HG03066 (cell line): ENCODE measurements around the gene DISP3.

Source experiments
- ATAC-seq: cut with Tn5 transposase; IDR thresholded peaks from one replicate; pipeline ENCODE4 v1.9.1; 2021; ENCODE audit warnings: low read depth; ENCODE audit not compliant: unreplicated experiment

The DISP3 gene

GRCh38 chr1:11539850-11540772 is 61.2 kb downstream of the DISP3 start:
- no peak for ATAC-seq

- ATAC-seq: no peak
Measured at GRCh38 chr1:11540773-11541160, 61.8 kb downstream of the DISP3 start.

- ATAC-seq: no peak
Measured at GRCh38 chr1:11541236-11541635, 62.3 kb downstream of the DISP3 start.

- ATAC-seq: no peak
Measured at GRCh38 chr1:11541956-11542355, 63.0 kb downstream of the DISP3 start.

- ATAC-seq: no peak
Measured at GRCh38 chr1:11543392-11543791, 64.4 kb downstream of the DISP3 start.

GRCh38 chr1:11543796-11544195 is 64.8 kb downstream of the DISP3 start:
- ATAC-seq: no peak

GRCh38 chr1:11546456-11546855 is 67.5 kb downstream of the DISP3 start:
- ATAC-seq: no peak

- no peak for ATAC-seq
Measured at GRCh38 chr1:11550664-11551283, 71.8 kb downstream of the DISP3 start.

- ATAC-seq: no peak
Measured at GRCh38 chr1:11558276-11558675, 79.3 kb downstream of the DISP3 start.

- no peak for ATAC-seq
Measured at GRCh38 chr1:11558871-11559590, 80.1 kb downstream of the DISP3 start.

GRCh38 chr1:11559591-11559970 is 80.6 kb downstream of the DISP3 start:
- no peak for ATAC-seq

- no peak for ATAC-seq
Measured at GRCh38 chr1:11560061-11560460, 81.1 kb downstream of the DISP3 start.

GRCh38 chr1:11561740-11562139 is 82.8 kb downstream of the DISP3 start:
- no peak for ATAC-seq

GRCh38 chr1:11562664-11563063 is 83.7 kb downstream of the DISP3 start:
- no peak for ATAC-seq

- ATAC-seq: no peak
Measured at GRCh38 chr1:11563560-11564069, 84.7 kb downstream of the DISP3 start.

GRCh38 chr1:11564237-11564636 is 85.3 kb downstream of the DISP3 start:
- ATAC-seq: no peak

- ATAC-seq: no peak
Measured at GRCh38 chr1:11566042-11566850, 87.3 kb downstream of the DISP3 start.

GRCh38 chr1:11567244-11568065 is 88.5 kb downstream of the DISP3 start:
- ATAC-seq: no peak

- no peak for ATAC-seq
Measured at GRCh38 chr1:11568687-11569086, 89.7 kb downstream of the DISP3 start.
